Omental fat pad (tissue), 4 donors: ENCODE data around the gene HHAT. TPM values are rescaled to one million over a fixed set of nuclear protein-coding genes. Genes with fewer than 3 reads are reported as not detected.

Experiments used
- ATAC-seq: fragments of 150-250 bp; one replicate; pipeline ENCODE4 v1.9.1; 2016; ENCODE audit warnings: mild to moderate bottlenecking, moderate library complexity; ENCODE audit not compliant: low FRiP score
- DNase-seq: peaks from one replicate; pipeline ENCODE4 v3.0.0-alpha.2; 2019; ENCODE audit warnings: low spot score
- total RNA-seq, 4 donors: library from RNA; depleted of rRNA; stranded (reverse); fragments of >200 nt; gene quantifications; one replicate each; pipeline ENCODE4 v1.1.0, GENCODE V29; 2016
- TF ChIP-seq, protein P1 (sequence below), 3 donors: fragments of 450-650 bp; IDR thresholded peaks; one replicate each; pipeline ENCODE4 v1.5.1; 2016 to 2017; ENCODE audit warnings: antibody characterized with exemption in 3 of 3, mild to moderate bottlenecking in 3 of 3, moderate library complexity in 2 of 3

The HHAT gene
- total RNA-seq, 4 donors from 2014 or later, result 3.4 to 7.8 (median 4.6) TPM

DNA sequence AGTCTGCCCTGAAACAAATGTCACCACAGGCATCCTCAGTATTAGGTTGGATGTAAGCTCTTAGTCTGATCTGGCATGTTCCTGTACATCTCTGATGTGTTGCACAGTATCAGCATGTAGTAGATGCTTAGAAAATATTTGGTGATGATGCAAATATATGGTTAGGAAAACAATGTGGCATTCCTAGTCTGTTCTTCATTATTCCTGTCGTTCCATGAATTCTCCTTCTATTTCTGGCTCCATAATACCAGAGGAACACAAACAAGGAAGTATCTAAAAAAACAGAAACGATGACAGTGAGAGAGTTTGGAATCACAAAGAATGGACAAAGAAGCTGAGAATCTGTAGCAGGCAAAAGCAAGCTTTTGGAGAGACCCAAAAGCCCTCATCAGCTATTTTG lies 236.6 kb downstream of the HHAT start:
- TF ChIP-seq, protein P1, sequence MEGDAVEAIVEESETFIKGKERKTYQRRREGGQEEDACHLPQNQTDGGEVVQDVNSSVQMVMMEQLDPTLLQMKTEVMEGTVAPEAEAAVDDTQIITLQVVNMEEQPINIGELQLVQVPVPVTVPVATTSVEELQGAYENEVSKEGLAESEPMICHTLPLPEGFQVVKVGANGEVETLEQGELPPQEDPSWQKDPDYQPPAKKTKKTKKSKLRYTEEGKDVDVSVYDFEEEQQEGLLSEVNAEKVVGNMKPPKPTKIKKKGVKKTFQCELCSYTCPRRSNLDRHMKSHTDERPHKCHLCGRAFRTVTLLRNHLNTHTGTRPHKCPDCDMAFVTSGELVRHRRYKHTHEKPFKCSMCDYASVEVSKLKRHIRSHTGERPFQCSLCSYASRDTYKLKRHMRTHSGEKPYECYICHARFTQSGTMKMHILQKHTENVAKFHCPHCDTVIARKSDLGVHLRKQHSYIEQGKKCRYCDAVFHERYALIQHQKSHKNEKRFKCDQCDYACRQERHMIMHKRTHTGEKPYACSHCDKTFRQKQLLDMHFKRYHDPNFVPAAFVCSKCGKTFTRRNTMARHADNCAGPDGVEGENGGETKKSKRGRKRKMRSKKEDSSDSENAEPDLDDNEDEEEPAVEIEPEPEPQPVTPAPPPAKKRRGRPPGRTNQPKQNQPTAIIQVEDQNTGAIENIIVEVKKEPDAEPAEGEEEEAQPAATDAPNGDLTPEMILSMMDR (IDR thresholded peaks at IDR 0.05), result no peak
- DNase-seq (no peak), ATAC-seq (no peak)

DNA sequence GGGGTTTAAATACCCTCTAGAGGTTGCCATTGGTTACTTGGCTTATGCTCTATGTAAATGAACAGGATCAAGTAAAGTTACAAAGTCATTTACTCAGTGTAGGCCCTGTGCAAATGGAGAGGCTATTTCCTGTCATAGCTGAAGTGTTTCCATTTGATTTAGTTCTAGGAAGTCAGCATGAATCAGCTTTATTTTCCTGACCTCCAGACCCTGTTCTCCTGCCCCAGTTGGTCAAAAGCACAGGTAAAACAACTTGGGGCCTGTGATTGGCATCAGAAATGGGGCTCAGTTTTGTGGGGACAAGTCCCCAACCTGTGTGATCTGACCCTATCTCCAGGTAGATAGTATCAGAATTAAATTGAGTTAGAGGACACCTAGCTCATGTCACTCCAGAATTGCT lies 239.9 kb downstream of the HHAT start:
- DNase-seq, result no peak
- TF ChIP-seq, protein P1 (IDR thresholded peaks at IDR 0.05), result no peak
- ATAC-seq, result no peak

DNA sequence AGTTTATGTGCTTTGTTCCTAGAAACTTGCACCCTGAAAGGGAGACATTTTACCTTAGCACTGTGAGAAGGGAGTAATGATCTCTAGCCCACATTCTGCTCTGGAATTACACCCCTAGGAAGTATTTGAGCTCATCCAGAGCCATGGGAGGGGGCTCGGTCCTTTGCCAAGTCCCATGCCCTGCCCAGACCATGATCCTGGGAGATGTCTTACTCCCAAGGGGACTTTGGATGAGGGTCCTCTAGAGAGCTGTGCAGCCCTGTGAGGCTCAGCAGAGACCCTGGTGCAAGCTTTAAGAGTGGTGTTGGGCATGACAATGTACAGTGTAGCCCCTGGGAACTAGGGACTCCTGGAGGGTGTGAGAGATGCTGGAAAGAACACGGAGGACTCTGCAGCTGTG lies 241.4 kb downstream of the HHAT start:
- ATAC-seq, result no peak
- TF ChIP-seq, protein P1 (IDR thresholded peaks at IDR 0.05), result no peak
- DNase-seq, result no peak

DNA sequence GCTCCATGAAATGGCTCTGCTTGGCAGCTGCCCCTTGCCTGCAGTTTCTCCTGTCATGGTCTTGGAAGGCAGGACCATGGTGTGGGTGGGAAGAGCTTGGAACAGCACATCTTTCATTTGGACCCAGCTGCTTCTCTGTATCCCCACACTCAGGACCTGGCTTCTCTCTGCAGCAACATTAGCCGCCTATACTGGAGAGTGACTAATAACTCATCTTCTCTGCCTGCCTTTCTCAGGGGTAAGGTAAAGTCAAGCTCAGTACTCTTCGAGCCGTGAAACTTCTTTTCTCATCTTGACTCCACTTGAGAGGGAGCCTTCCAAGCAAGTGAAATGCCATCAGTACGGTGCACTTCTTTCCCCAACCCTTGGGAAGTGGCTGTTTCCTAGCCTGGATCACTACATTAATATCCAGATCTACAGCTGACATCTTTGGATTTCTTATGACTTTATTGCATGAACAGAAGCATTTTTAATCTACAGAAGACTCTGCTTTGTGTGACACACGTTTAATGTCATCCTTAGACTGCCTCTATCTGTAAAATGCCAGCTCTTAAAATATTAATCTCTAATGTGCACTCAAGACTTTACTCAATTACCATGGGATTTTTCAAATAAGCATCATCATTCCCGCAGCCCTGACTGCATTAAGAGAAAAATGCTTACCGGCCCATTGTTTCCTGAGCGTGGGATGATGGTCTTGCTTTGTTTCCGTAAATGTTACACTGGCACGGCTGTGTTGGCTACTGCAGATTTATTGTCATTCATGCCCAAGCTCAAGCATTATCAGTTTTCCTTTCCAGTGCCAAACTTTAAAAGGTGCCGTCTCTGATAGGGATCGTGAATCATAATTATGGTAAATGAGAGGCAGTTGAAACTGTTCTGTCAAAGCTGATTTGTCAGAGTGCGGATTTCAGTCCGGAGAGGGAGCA lies 242.9 kb downstream of the HHAT start:
- TF ChIP-seq, protein P1 (IDR thresholded peaks at IDR 0.05), result no peak
- ATAC-seq, result no peak
- no peak for DNase-seq

DNA sequence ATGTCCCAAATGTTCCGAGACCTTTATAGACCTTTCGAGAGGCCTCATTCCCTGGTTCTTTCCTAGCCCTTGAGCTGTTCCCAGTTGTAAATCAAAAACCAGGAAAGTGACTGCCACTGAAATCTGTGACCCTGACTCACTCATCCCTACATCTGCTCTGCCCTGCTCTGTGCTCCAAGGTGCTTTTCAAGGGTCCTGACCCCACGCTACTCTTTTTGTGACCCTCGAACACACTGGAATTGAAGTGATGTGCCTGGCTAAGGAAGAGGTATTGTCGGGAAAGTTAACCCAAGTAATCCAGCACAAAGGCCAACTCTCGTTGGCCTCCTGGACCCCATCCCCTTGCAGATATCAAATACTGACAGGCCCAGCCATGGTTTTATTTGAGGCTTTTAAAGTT lies 244.4 kb downstream of the HHAT start:
- TF ChIP-seq, protein P1 (IDR thresholded peaks at IDR 0.05), result no peak
- DNase-seq, result no peak
- no peak for ATAC-seq

DNA sequence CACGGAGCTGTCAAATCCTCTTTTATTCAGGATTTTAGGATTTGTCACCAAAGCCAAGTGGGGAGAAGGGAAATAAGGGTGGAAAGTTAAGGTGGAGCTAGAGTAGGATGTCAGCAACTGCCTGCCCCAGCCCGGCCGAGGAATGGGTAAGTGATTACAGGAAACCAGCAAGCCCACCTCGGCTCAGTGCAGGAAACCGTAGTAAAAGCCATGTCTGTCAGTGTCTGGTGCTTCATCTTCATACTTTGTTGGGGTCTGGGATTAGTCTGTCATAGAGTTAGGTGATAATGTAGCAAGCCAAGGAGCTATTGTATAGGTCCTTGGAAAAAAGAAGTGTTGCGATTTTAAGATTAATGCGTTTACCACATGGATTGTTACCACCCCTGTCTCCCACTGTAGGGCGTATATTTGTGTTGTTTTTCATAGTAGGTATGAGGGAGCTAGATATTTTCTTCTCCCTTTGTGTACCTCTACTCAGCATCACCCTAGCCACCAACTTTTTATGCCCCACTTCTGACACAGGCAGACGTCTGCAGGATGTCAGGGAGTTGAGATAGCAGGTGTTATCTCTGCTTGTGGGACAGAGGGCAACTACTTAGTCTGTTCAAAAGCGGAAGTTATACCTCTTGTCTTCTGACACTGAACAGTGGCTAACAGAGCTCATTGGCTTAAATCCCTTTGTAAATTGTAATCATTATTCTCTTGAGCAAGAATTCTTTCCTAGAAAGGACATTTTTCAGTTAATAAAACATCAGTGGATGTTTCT lies 253.7 kb downstream of the HHAT start:
- TF ChIP-seq, protein P1 (IDR thresholded peaks at IDR 0.05), result no peak
- ATAC-seq (no peak), DNase-seq (no peak)
